Thymus (tissue), 14 donors: ENCODE measurements around the gene PRPSAP1. TPM values are rescaled to one million over a fixed set of nuclear protein-coding genes. Genes with fewer than 3 reads are reported as not detected.
A peak's percentile ranks its signal among the peaks of the same experiment; 100 is the strongest.

Experiments
- DNase-seq, 9 donors: peaks; one replicate each; pipeline ENCODE4 v3.0.0-alpha.2; 2013; ENCODE audit warnings: low spot score in 9 of 9, low read depth in 6 of 9, missing footprints in 1 of 9
- H3K27ac ChIP-seq, 2 donors: one replicate each; pipeline ENCODE4 v1.5.1; 2013; ENCODE audit warnings: control low read depth in 1 of 2, low read depth in 1 of 2, low read length in 1 of 2, mild to moderate bottlenecking in 1 of 2, moderate library complexity in 1 of 2
- H3K27me3 ChIP-seq, 2 donors: one replicate each; pipeline ENCODE4 v1.5.1; 2013; ENCODE audit warnings: low read length in 1 of 2; ENCODE audit not compliant: control insufficient read depth in 2 of 2, insufficient read depth in 1 of 2
- H3K36me3 ChIP-seq, 2 donors: one replicate each; pipeline ENCODE4 v1.5.1; 2013; ENCODE audit warnings: low read length in 1 of 2, mild to moderate bottlenecking in 1 of 2, moderate library complexity in 1 of 2; ENCODE audit not compliant: control insufficient read depth in 2 of 2, insufficient read depth in 2 of 2
- H3K4me1 ChIP-seq, 2 donors: one replicate each; pipeline ENCODE4 v1.5.1; 2013; ENCODE audit warnings: low read length in 2 of 2; ENCODE audit not compliant: control insufficient read depth in 2 of 2, insufficient read depth in 2 of 2
- H3K4me3 ChIP-seq, 2 donors: one replicate each; pipeline ENCODE4 v1.5.1; 2013; ENCODE audit warnings: low read length in 2 of 2, control low read depth in 1 of 2, mild to moderate bottlenecking in 1 of 2
- H3K9me3 ChIP-seq, 2 donors: one replicate each; pipeline ENCODE4 v1.5.1; 2013; ENCODE audit warnings: low read length in 1 of 2, mild to moderate bottlenecking in 1 of 2; ENCODE audit not compliant: control insufficient read depth in 2 of 2, insufficient read depth in 1 of 2
- WGBS: extraction: QIAGEN DNeasy Blood & Tissue Kit; methylation state at CpG from one replicate; pipeline ENCODE4 v1.1.7; 2013; 5-methylcytosine and 5-hydroxymethylcytosine counted together
- long read RNA-seq, 10 donors: transcript quantifications; one replicate each; lab custom pipeline, GENCODE V29; 2026
- polyA plus RNA-seq: library from polyadenylated mRNA; stranded (reverse); fragments of 200-250 nt; gene quantifications from one replicate; pipeline ENCODE4 v1.2.3, GENCODE V29; 2013
- total RNA-seq: library from RNA; stranded (reverse); fragments of 120-200 nt; gene quantifications from one replicate; pipeline ENCODE4 v1.2.4, GENCODE V29; 2013
- donor health status: healthy.

PRPSAP1 gene
- total RNA-seq (17.3 TPM), polyA plus RNA-seq (38.5 TPM)
- long read RNA-seq, donor 1, partial matches to known transcripts, result 0 of 3 reads
- long read RNA-seq, donor 1, other reads (novel, unspliced or antisense), result 0 of 3 reads
- long read RNA-seq, donor 2, result 0 reads
- long read RNA-seq, donor 3, transcript PRPSAP1-206 (10 exons, 3,660 nt), result major isoform, 6 of 7 reads
- long read RNA-seq, donor 3, partial matches to known transcripts, result 0 of 7 reads
- long read RNA-seq, donor 3, other reads (novel, unspliced or antisense), result 0 of 7 reads
- long read RNA-seq, donor 4, transcript PRPSAP1-206 (10 exons, 3,660 nt), result major isoform, 5 of 8 reads
- long read RNA-seq, donor 4, partial matches to known transcripts, result 0 of 8 reads
- long read RNA-seq, donor 4, other reads (novel, unspliced or antisense), result 0 of 8 reads
- long read RNA-seq, donor 5, transcript PRPSAP1-206 (10 exons, 3,660 nt), result major isoform, 7 of 8 reads
- long read RNA-seq, donor 5, partial matches to known transcripts, result 0 of 8 reads
- long read RNA-seq, donor 5, other reads (novel, unspliced or antisense), result 0 of 8 reads
- long read RNA-seq, donor 6, transcript PRPSAP1-206 (10 exons, 3,660 nt), result major isoform, 8 of 11 reads
- long read RNA-seq, donor 6, partial matches to known transcripts, result 0 of 11 reads
- long read RNA-seq, donor 6, other reads (novel, unspliced or antisense), result 0 of 11 reads
- long read RNA-seq, donor 7, transcript PRPSAP1-206 (10 exons, 3,660 nt), result major isoform, 11 of 13 reads
- long read RNA-seq, donor 7, partial matches to known transcripts, result 0 of 13 reads
- long read RNA-seq, donor 7, other reads (novel, unspliced or antisense), result 0 of 13 reads
- long read RNA-seq, donor 8, transcript PRPSAP1-206 (10 exons, 3,660 nt), result major isoform, 6 of 8 reads
- long read RNA-seq, donor 8, partial matches to known transcripts, result 0 of 8 reads
- long read RNA-seq, donor 8, other reads (novel, unspliced or antisense), result 0 of 8 reads
- long read RNA-seq, donor 9, transcript PRPSAP1-206 (10 exons, 3,660 nt), result major isoform, 5 of 5 reads
- long read RNA-seq, donor 9, partial matches to known transcripts, result 0 of 5 reads
- long read RNA-seq, donor 9, other reads (novel, unspliced or antisense), result 0 of 5 reads
- long read RNA-seq, donor 10, transcript PRPSAP1-206 (10 exons, 3,660 nt), result major isoform, 6 of 7 reads
- long read RNA-seq, donor 10, partial matches to known transcripts, result 0 of 7 reads
- long read RNA-seq, donor 10, other reads (novel, unspliced or antisense), result 0 of 7 reads

DNA sequence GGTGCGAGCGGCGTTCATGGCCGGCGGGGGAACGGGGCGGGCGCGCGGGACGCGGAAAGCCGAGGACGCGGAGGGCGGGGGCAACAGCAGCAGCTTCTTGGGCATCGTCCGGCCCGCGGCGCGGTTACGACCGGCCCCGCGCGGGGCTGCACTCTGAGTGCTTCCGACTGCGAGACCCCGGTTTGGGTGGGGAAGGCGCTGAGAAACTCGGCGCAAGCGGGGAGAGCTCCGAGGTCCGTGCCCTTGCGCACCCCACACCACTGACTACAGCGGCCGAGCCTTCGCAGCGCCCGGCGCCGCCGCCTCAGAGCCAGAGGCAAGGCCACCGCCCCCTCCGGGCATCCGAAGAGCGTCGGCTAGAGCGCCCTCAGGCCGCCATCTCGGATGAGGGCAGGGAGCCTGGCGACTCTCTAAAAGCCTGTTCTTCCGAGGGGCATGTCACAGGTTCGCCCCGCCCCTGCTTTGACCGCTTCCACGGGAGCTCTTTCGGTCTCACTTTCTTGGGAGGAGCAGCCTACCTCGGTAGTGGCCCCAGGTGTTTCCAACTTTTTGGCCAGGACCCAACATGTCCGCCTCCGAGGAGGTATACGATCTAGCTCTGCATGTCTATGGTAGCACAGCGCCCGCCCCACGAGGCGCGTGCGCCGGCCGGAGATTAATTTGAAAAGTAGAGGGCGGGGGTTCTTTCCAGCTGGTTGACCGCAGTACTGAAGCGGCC, at the start of gene PRPSAP1:
Gene PRPSAP1 (minus strand): TSS at position 318 of the 718 bp plus-strand sequence. CDS start 213 bp downstream, at position 105.
- H3K36me3 ChIP-seq, result no peaks in the 10 kb centered on the region
- under 1% methylated on average over 75 of the region's 75 CpGs for WGBS
- H3K9me3 ChIP-seq, result no peaks in the 10 kb centered on the region
- peak within 1 kb of the TSS; percentile 83 to 84 for H3K27ac ChIP-seq
- H3K4me3 ChIP-seq, result peak within 1 kb of the TSS; percentile 75 to 76
- peaks cover 5 to 13% of the 10 kb centered on the region in 2 donors for H3K4me1 ChIP-seq
- DNase-seq, result peak; percentile 63 to 94 (median 82)
- peaks cover 0 to 7% of the 10 kb centered on the region in 2 donors for H3K27me3 ChIP-seq

- DNase-seq, result no peak
- Histone ChIP-seq H3K36me3 (peaks cover 62 to 74% of the 10 kb centered on the region in 2 donors), H3K27ac (no peak overlapping the region), H3K4me3 (no peak overlapping the region), H3K9me3 (no peaks in the 10 kb centered on the region), H3K27me3 (no peaks in the 10 kb centered on the region), H3K4me1 (no peaks in the 10 kb centered on the region)
- WGBS, result 97% methylated on average over 5 of the region's 5 CpGs
These were observed 49.0 kb upstream of the PRPSAP1 start for GRCh38 chr17:76402711-76403110.

DNA sequence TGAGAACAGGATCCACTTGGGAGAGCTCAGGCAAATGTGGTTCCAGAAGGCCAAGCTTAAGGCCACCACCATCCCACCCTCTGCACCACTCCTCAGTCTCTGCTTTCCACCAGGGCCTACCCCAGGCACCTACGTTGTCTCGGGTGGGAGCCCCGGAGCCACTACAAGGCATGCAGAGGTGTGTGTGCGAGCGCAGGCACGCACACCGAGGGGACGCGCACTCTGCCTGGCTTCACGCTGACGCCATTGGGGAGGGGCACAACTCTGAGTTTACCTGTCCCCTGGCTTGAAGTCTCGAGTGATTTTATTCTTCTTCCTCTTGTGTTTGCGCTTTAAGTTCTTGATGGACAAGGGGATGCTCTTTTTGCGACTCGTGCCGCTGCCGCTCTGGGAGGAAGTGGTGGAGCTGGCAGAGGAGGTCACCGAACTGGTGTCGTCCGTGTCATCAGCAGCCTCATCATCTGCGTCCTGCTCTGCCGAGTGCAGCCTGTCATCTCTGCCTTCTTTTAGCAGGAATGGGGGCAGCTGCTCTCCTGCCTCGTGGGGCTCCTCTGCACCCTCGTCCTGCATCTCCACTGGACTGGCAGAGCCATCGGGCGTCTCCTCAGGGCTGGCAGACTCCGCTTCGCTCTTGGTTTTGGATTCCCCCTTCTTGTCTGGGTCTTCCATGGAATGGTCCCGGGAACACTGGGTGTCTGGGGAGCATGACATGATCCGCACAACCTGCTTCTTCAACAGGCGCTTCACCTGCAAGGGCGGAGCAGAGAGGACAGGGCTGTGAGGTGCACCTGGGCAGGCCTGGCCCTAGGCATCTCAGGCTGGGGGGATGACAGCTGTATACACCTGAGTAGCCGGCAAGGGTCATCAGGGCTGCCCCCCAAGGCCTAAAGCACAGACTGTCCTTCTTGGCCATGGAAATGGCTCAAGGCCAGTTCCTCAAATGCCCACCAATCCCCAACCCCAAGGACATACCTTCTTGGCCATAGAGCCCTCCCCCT, 45.8 kb upstream of the PRPSAP1 start:
- no peak overlapping the region for H3K27ac ChIP-seq
- DNase-seq, result no peak
- no peak overlapping the region for H3K4me3 ChIP-seq
- WGBS, result 96% methylated on average over 33 of the region's 33 CpGs
- H3K9me3 ChIP-seq, result peaks cover 0 to 4% of the 10 kb centered on the region in 2 donors
- no peaks in the 10 kb centered on the region for H3K4me1 ChIP-seq
- H3K27me3 ChIP-seq, result no peaks in the 10 kb centered on the region
- peaks cover 77 to 90% of the 10 kb centered on the region in 2 donors for H3K36me3 ChIP-seq

- Histone ChIP-seq H3K27ac (no peak overlapping the region), H3K36me3 (peaks cover 79 to 89% of the 10 kb centered on the region in 2 donors), H3K9me3 (peaks cover 0 to 4% of the 10 kb centered on the region in 2 donors), H3K4me3 (no peak overlapping the region), H3K4me1 (no peaks in the 10 kb centered on the region), H3K27me3 (no peaks in the 10 kb centered on the region)
- 96% methylated on average over 20 of the region's 20 CpGs for WGBS
- no peak for DNase-seq
These were observed 44.9 kb upstream of the PRPSAP1 start for GRCh38 chr17:76398523-76399174.

GRCh38 chr17:76397687-76398522, 44.2 kb upstream of the PRPSAP1 start:
- H3K27ac ChIP-seq, result no peak overlapping the region
- no peak overlapping the region for H3K4me3 ChIP-seq
- H3K9me3 ChIP-seq, result peaks cover 0 to 4% of the 10 kb centered on the region in 2 donors
- no peaks in the 10 kb centered on the region for H3K4me1 ChIP-seq
- DNase-seq, result peak in 8 of 9 donors; percentile 56 to 86 (median 70)
- no peaks in the 10 kb centered on the region for H3K27me3 ChIP-seq
- peaks cover 80 to 85% of the 10 kb centered on the region in 2 donors for H3K36me3 ChIP-seq
- 83% methylated on average over 16 of the region's 16 CpGs for WGBS

- Histone ChIP-seq H3K27me3 (no peaks in the 10 kb centered on the region), H3K4me3 (no peak overlapping the region), H3K27ac (no peak overlapping the region), H3K4me1 (no peaks in the 10 kb centered on the region), H3K9me3 (peaks cover 0 to 4% of the 10 kb centered on the region in 2 donors), H3K36me3 (peaks cover 73 to 78% of the 10 kb centered on the region in 2 donors)
- WGBS, result 95% methylated on average over 8 of the region's 8 CpGs
- DNase-seq, result no peak
These were observed 43.5 kb upstream of the PRPSAP1 start for GRCh38 chr17:76397184-76397583.

DNA sequence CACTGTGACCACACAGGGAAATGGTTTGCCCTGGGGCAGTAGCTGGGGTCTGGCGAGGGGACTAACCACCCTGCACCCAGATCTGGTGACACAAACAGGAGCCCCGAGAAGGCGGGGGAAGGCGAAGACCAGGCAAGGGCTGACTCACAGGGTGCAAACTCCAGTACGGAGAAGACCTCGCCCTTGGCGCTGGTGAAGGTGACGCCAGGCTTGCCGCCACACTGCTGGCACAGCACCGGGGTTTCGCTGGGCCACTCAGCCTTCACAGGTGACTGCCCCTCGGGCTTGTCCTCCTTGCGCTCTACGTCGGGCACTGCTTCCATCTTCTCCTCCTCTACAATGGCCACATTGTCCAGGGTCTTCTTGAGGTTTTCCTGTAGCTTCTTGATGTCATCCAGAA, 42.3 kb upstream of the PRPSAP1 start:
- Histone ChIP-seq H3K27ac (no peak overlapping the region), H3K36me3 (peaks cover 77% of the 10 kb centered on the region in 2 donors), H3K9me3 (peaks cover 0 to 4% of the 10 kb centered on the region in 2 donors), H3K27me3 (no peaks in the 10 kb centered on the region), H3K4me1 (no peaks in the 10 kb centered on the region), H3K4me3 (no peak overlapping the region)
- WGBS, result over 99% methylated on average over 15 of the region's 15 CpGs
- no peak for DNase-seq
